ENCODE results near the gene ZNF217.
"Not testable (repeated sequence)": the region's sequence is repeated elsewhere in the genome, so short reads cannot be mapped to it uniquely, and the experiment has no call there.

DNA sequence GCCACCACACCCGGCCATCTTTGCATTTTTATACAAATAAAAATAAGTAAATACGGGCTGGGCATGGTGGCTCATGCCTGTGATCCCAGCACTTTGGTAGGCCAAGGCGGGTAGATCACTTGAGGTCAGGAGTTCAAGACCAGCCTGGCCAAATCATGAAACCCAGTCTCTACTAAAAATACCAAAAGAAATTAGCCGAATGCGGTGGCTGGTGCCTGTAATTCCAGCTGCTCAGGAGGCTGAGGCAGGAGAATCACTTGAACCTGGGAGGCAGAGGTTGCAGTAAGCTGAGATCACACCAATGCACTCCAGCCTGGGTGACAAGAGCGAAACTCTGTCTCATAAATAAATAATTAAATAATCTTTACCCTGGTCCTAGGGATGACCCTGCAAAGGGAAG lies 22.9 kb upstream of the ZNF217 start:
- TF ChIP-seq, protein P1, sequence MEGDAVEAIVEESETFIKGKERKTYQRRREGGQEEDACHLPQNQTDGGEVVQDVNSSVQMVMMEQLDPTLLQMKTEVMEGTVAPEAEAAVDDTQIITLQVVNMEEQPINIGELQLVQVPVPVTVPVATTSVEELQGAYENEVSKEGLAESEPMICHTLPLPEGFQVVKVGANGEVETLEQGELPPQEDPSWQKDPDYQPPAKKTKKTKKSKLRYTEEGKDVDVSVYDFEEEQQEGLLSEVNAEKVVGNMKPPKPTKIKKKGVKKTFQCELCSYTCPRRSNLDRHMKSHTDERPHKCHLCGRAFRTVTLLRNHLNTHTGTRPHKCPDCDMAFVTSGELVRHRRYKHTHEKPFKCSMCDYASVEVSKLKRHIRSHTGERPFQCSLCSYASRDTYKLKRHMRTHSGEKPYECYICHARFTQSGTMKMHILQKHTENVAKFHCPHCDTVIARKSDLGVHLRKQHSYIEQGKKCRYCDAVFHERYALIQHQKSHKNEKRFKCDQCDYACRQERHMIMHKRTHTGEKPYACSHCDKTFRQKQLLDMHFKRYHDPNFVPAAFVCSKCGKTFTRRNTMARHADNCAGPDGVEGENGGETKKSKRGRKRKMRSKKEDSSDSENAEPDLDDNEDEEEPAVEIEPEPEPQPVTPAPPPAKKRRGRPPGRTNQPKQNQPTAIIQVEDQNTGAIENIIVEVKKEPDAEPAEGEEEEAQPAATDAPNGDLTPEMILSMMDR (IDR thresholded peaks at IDR 0.05 in 2 of 3, conservative IDR thresholded peaks at IDR 0.05 in 1 of 3; ENCODE audit: borderline replicate concordance in 1 of 3, insufficient read depth in 1 of 3, low read depth in 2 of 3, low read length in 2 of 3): not testable (repeated sequence)
- TF ChIP-seq POLR2AphosphoS5 (IDR thresholded peaks at IDR 0.05; ENCODE audit: low read depth, low read length); SIN3A (IDR thresholded peaks at IDR 0.05; ENCODE audit: low read depth); RAD21 (IDR thresholded peaks at IDR 0.05; ENCODE audit: low read depth); POLR2A (IDR thresholded peaks at IDR 0.05; ENCODE audit: borderline replicate concordance, extremely low read depth, insufficient read depth, insufficient read length); EZH2 (IDR thresholded peaks at IDR 0.05); TCF7L2 (IDR thresholded peaks at IDR 0.05; ENCODE audit: borderline replicate concordance, extremely low read depth, insufficient read depth, insufficient read length): not testable (repeated sequence)
- TF ChIP-seq, protein P2, sequence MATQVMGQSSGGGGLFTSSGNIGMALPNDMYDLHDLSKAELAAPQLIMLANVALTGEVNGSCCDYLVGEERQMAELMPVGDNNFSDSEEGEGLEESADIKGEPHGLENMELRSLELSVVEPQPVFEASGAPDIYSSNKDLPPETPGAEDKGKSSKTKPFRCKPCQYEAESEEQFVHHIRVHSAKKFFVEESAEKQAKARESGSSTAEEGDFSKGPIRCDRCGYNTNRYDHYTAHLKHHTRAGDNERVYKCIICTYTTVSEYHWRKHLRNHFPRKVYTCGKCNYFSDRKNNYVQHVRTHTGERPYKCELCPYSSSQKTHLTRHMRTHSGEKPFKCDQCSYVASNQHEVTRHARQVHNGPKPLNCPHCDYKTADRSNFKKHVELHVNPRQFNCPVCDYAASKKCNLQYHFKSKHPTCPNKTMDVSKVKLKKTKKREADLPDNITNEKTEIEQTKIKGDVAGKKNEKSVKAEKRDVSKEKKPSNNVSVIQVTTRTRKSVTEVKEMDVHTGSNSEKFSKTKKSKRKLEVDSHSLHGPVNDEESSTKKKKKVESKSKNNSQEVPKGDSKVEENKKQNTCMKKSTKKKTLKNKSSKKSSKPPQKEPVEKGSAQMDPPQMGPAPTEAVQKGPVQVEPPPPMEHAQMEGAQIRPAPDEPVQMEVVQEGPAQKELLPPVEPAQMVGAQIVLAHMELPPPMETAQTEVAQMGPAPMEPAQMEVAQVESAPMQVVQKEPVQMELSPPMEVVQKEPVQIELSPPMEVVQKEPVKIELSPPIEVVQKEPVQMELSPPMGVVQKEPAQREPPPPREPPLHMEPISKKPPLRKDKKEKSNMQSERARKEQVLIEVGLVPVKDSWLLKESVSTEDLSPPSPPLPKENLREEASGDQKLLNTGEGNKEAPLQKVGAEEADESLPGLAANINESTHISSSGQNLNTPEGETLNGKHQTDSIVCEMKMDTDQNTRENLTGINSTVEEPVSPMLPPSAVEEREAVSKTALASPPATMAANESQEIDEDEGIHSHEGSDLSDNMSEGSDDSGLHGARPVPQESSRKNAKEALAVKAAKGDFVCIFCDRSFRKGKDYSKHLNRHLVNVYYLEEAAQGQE (IDR thresholded peaks at IDR 0.05; ENCODE audit: low read depth): not testable (repeated sequence)
